ENCODE data around the gene MAPK11. TPM values are rescaled to one million over a fixed set of nuclear protein-coding genes. Genes with fewer than 3 reads are reported as not detected.

Gene MAPK11
- total RNA-seq, 4 donors from 2014 or later, result 2.4 to 5.7 (median 3.5) TPM

DNA sequence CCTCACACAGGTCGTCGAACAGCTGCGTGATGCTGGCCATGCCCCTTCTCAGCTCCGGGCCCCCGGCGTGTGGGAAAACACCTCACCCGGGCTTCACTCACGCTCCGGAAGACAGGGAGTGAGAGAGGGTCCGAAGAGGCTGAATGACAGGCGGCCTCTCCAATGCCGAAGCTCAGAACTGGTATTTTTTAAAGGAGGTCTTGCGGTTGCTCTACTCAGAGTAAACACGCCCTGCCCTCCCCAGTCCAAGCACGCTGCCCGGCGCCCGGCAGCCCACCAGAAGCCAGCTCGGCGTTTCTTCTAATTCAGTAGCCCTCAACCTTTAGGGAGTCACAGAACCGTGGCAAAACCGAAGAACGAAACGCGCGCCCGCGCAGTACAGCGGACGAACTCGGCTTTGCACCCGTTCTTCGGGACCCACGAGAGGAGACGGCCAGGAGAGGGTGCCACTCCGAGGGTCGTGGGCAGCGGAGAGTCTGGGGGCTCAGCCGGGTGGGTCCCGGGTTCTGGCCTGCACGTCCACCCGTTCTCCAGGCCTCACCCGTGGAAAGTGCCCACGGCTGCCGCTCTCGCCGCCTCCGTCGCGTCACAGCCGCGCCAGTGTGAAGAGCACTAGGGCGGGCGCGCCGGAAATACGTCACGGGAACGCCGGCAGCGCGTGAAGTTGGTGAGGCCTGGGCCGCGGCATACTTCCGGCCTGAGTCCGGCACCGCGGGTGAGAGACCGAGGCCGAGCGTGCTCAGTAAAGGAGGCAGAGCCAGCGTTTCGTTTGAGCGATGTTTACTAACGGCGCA, 25.6 kb downstream of the MAPK11 start, which contains the start of gene TUBGCP6:
TUBGCP6 (minus strand) TSS at position 604 of the 794 bp plus-strand sequence; CDS start at position 40, 564 bp downstream.
- 0% methylated on average over 1 to 7 of the region's 76 CpGs for WGBS, 2 donors
- Histone ChIP-seq H3K27me3 (no peaks in the 10 kb centered on the region), H3K36me3 (peaks cover 0 to 36% (median 8%) of the 10 kb centered on the region in 3 donors), H3K4me3 (peak within 1 kb of the TSS; percentile 69 to 97 (median 86)), H3K4me1 (peaks cover 30 to 85% (median 52%) of the 10 kb centered on the region in 3 donors), H3K27ac (peak within 1 kb of the TSS; percentile 90 to 98 (median 96)), H3K9me3 (no peaks in the 10 kb centered on the region)
- intact Hi-C loops (cut with DNase I), result loop anchor here (5.0 kb wide), 1 partner anchor 98 kb away; the partner anchor contains the start of gene PPP6R2
- TF ChIP-seq POLR2A (IDR thresholded peaks at IDR 0.05) (peak in 3 of 4 donors; percentile 82), CTCF (IDR thresholded peaks at IDR 0.05) (peak in 4 of 6 experiments; percentile 9 to 66 (median 52))
- peak; percentile 69 for DNase-seq

DNA sequence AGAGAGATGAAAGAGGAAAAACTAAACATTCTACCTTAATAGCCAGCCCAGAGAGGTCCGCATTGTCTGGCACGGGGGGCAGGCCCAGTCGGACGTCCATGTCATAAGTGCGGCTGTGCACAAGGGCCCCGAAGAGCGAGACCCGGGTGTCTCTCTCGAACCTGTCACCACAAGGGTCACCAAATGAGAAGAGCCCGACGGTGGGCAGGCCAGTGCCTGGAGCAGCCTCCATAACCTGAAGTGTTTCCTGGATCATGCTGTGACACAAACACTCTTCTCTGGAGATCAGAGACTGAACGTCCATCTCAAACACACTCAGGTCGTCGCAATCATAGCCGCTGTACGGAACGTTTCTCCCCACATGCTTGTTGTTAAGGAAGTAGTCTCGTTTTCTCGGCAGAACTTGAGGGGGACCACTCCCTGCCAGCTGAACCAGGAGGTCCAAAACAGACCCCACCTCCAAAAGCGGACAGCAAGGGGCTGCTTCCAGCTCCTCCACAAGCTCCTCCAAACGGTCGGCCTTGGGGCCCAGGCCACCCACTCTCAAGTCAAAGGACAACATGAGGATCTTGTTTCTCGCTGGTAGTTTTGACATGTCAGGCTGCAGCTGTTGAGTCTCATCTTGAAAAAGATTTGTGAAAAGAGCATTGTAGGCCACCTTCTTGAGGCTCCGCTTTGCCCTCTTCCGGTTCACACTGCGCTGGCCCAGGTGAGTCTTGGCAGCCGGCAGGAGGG, 26.3 kb downstream of the MAPK11 start:
- Histone ChIP-seq H3K9me3 (no peaks in the 10 kb centered on the region), H3K27me3 (no peaks in the 10 kb centered on the region), H3K4me1 (peaks cover 26 to 78% (median 48%) of the 10 kb centered on the region in 3 donors), H3K4me3 (peak overlapping the region; percentile 69 to 97 (median 86)), H3K27ac (peak overlapping the region; percentile 90 to 98 (median 96)), H3K36me3 (peaks cover 0 to 44% (median 8%) of the 10 kb centered on the region in 3 donors)
- intact Hi-C loops (cut with DNase I), result no loop called here
- 17 to 18% methylated on average over 14 to 23 of the region's 27 CpGs for WGBS, 2 donors
- TF ChIP-seq CTCF (IDR thresholded peaks at IDR 0.05), result no peak
- TF ChIP-seq POLR2A (IDR thresholded peaks at IDR 0.05), result no peak
- DNase-seq, result no peak

DNA sequence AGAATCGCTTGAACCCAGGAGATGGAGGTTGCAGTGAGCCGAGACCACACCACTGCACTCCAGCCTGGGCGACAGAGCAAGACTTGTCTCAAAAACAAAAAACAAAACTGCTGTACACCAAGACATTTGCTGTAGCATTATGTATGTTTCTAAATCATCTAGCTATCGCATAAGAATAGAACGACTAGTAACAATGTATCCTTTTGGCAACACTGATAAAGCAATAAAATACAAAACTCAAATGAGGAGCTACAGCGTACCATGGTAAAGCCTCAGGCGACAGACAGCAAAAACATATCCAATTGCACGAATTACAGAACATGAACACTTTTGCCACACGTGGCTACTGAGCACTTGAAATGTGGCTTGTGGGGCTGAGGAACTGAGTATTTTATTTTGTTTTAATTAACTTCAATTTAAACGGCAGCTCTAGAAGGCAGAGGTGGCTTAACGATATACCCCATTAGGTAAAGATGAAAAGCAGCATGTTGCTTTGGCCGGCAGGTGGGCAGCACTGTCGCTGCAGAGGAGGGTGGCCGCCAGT, 27.7 kb downstream of the MAPK11 start:
- peaks cover 0 to 46% (median 8%) of the 10 kb centered on the region in 3 donors for H3K36me3 ChIP-seq
- no peak overlapping the region for H3K27ac ChIP-seq
- peak overlapping the region in 3 of 4 donors; percentile 69 to 97 (median 96) for H3K4me3 ChIP-seq
- TF ChIP-seq CTCF (IDR thresholded peaks at IDR 0.05), result no peak
- no peak for TF ChIP-seq POLR2A (IDR thresholded peaks at IDR 0.05)
- no peaks in the 10 kb centered on the region for H3K9me3 ChIP-seq
- 46 to 55% methylated on average over 14 of the region's 14 CpGs for WGBS, 2 donors
- peaks cover 26 to 64% (median 46%) of the 10 kb centered on the region in 3 donors for H3K4me1 ChIP-seq
- intact Hi-C loops (cut with DNase I), result no loop called here
- H3K27me3 ChIP-seq, result no peaks in the 10 kb centered on the region
- no peak for DNase-seq

DNA sequence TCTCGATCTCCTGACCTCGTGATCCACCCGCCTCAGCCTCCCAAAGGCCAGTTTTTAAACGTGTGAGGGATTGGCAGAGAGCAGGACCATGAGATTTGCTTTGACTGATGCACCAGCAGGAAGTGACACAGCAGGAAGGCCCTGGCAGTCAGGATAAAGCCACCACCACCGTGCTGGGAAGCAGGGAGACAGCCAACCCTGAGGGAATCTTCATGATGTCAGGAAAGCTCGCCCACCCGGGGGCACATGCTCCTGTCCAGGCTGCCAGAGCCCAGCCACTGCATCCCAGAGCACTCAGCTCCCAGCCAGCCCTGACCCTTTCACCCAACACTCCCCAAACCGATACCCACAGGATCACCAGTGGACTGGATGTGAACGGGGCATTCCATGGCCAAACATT, 31.4 kb downstream of the MAPK11 start:
- DNase-seq, result no peak
- intact Hi-C loops (cut with DNase I), result no loop called here
- Histone ChIP-seq H3K36me3 (peaks cover 0 to 59% (median 0%) of the 10 kb centered on the region in 3 donors), H3K9me3 (no peaks in the 10 kb centered on the region), H3K27me3 (no peaks in the 10 kb centered on the region), H3K4me1 (peaks cover 14 to 34% (median 31%) of the 10 kb centered on the region in 3 donors), H3K27ac (no peak overlapping the region), H3K4me3 (no peak overlapping the region)
- WGBS, 2 donors, result 68 to 74% methylated on average over 4 to 5 of the region's 9 CpGs
- TF ChIP-seq CTCF (IDR thresholded peaks at IDR 0.05), result no peak
- TF ChIP-seq POLR2A (IDR thresholded peaks at IDR 0.05), result no peak

All from esophagus squamous epithelium (tissue), 5 donors.